Astrocyte of the spinal cord (primary cell): ENCODE results near the gene ATXN1.

Experiments used
- DNase-seq: peaks from one replicate; pipeline ENCODE4 v3.0.0; 2011; ENCODE audit warnings: low read depth, low spot score
- H3K4me3 ChIP-seq: 2 replicates; pipeline ENCODE4 v1.5.1; 2011; ENCODE audit warnings: low read depth, mild to moderate bottlenecking, low read length, moderate library complexity
- CTCF ChIP-seq: IDR thresholded peaks from 2 replicates; pipeline ENCODE4 v1.5.1; 2012; ENCODE audit warnings: low read depth, mild to moderate bottlenecking, low read length, inconsistent platforms
- in situ Hi-C: cut with HindIII; loops from 2 replicates; pipeline ENCODE4 v1.10.0; 2017; ENCODE audit warnings: low sequenced_read_pairs

ATXN1 gene

DNA sequence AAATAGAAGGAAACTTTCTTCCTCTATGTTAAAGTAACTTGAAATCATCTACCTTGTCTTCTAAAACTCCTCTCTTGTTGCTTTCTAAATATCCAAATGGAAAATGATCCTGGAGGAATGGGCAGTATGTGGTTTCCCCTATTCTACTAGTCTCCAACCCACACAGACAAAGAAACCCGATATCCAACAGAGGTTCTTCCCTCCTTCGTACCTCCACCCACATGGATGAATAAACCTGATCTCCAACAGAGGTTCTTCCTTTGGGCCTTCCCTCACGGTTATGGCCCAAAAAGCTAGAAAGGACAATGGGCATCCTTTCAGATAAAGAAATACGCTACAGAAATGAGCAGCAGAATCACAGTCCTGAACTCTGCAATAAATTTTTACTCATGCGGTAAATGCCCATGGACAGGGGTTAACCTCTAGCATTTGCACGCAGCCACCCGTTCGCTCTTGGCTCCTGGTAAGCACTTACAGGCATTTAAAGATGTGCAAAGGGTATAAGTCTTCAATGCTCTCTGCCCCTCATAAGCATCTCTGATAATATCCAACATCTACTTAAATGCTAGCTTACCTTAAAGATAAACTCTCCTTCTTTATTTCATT, 392.0 kb downstream of the ATXN1 start:
- no peak overlapping the region for H3K4me3 ChIP-seq
- TF ChIP-seq CTCF: no peak
- no peak for DNase-seq
- in situ Hi-C loops: no loop called here

- TF ChIP-seq CTCF: no peak
- in situ Hi-C loops: no loop called here
- no peak overlapping the region for H3K4me3 ChIP-seq
- no peak for DNase-seq
These were observed 393.7 kb downstream of the ATXN1 start for GRCh38 chr6:16367571-16367970.

GRCh38 chr6:16363749-16364148, 397.5 kb downstream of the ATXN1 start:
- no peak for TF ChIP-seq CTCF
- H3K4me3 ChIP-seq: no peak overlapping the region
- no peak for DNase-seq
- in situ Hi-C loops: no loop called here

- no peak for TF ChIP-seq CTCF
- DNase-seq: no peak
- in situ Hi-C loops: no loop called here
- no peak overlapping the region for H3K4me3 ChIP-seq
These were observed 398.3 kb downstream of the ATXN1 start for GRCh38 chr6:16362819-16363589.

DNA sequence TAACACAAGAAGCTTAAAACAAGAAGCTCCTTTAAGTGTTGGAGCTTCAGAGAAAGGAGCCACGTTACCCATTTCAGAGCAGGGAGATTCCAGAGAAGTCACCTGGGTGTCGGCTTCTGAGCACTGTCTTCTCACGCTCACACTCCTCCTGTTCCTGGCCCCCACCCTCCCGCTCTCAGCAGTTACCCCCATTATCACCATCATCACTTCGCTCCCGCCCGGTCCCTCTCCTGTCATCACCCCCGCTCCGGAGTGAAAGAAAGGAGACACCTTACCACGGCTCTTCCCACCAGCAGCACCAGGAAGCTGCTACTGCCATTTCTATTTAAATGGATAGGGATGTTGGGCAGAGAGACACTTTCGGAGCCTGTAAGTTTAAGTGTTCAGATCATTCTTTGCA, 399.0 kb downstream of the ATXN1 start:
- in situ Hi-C loops: no loop called here
- no peak for TF ChIP-seq CTCF
- DNase-seq: no peak
- no peak overlapping the region for H3K4me3 ChIP-seq

- in situ Hi-C loops: no loop called here
- no peak overlapping the region for H3K4me3 ChIP-seq
- no peak for TF ChIP-seq CTCF
- no peak for DNase-seq
These were observed 399.4 kb downstream of the ATXN1 start for GRCh38 chr6:16361861-16362260.
